Hepatocyte (in vitro differentiated cells): ENCODE data around the gene DDX10. TPM values are rescaled to one million over a fixed set of nuclear protein-coding genes. Genes with fewer than 3 reads are reported as not detected.
A peak's percentile ranks its signal among the peaks of the same experiment; 100 is the strongest.

Source experiments
- DNase-seq: peaks from one replicate; pipeline ENCODE4 v3.0.0-alpha.2; 2016; ENCODE audit warnings: low spot score
- H2AFZ ChIP-seq: fragments of 200-600 bp; sonication (generic); 2 replicates; pipeline ENCODE4 v1.6.0; 2016; ENCODE audit warnings: antibody characterized with exemption, mild to moderate bottlenecking
- H3K27ac ChIP-seq: fragments of 200-600 bp; sonication (generic); 2 replicates; pipeline ENCODE4 v1.5.1; 2016; ENCODE audit warnings: mild to moderate bottlenecking
- H3K27me3 ChIP-seq: fragments of 200-600 bp; sonication (generic); 2 replicates; pipeline ENCODE4 v1.6.1; 2016
- H3K36me3 ChIP-seq: fragments of 200-600 bp; sonication (generic); replicated peaks from 2 replicates; pipeline ENCODE4 v1.5.1; 2016; ENCODE audit warnings: low read depth; ENCODE audit not compliant: insufficient read depth
- H3K4me1 ChIP-seq: fragments of 200-600 bp; sonication (generic); 2 replicates; pipeline ENCODE4 v1.5.1; 2016; ENCODE audit warnings: mild to moderate bottlenecking, moderate library complexity; ENCODE audit not compliant: insufficient read depth
- H3K4me2 ChIP-seq: fragments of 200-600 bp; sonication (generic); 2 replicates; pipeline ENCODE4 v1.6.0; 2016
- H3K4me3 ChIP-seq: fragments of 200-600 bp; sonication (generic); 2 replicates; pipeline ENCODE4 v1.5.1; 2016; ENCODE audit warnings: mild to moderate bottlenecking
- H3K79me2 ChIP-seq: fragments of 200-600 bp; sonication (generic); 2 replicates; pipeline ENCODE4 v1.6.0; 2017; ENCODE audit warnings: mild to moderate bottlenecking
- H3K9me2 ChIP-seq: fragments of 200-600 bp; sonication (generic); replicated peaks from 2 replicates; pipeline ENCODE4 v1.6.0; 2017; ENCODE audit warnings: mild to moderate bottlenecking; ENCODE audit not compliant: insufficient read depth
- H3K9me3 ChIP-seq: fragments of 200-600 bp; sonication (generic); 2 replicates; pipeline ENCODE4 v1.5.1; 2016; ENCODE audit warnings: low read depth, mild to moderate bottlenecking
- H4K20me1 ChIP-seq: fragments of 200-600 bp; sonication (generic); 2 replicates; pipeline ENCODE4 v1.6.0; 2016; ENCODE audit warnings: mild to moderate bottlenecking; ENCODE audit not compliant: insufficient read depth, poor library complexity, severe bottlenecking
- EZH2 ChIP-seq: fragments of 200-600 bp; sonication (generic); IDR thresholded peaks from 2 replicates; pipeline ENCODE4 v1.6.1; 2016; ENCODE audit warnings: antibody characterized with exemption, mild to moderate bottlenecking, borderline replicate concordance
- EZH2phosphoT487 ChIP-seq: fragments of 200-600 bp; sonication (generic); IDR thresholded peaks from one replicate; pipeline ENCODE4 v1.6.1; 2018; ENCODE audit warnings: antibody characterized with exemption, mild to moderate bottlenecking, low read depth, moderate library complexity; ENCODE audit not compliant: unreplicated experiment, severe bottlenecking
- WGBS: methylation state at CpG from one replicate; pipeline ENCODE4 v1.1.6; 2016; ENCODE audit warnings: low lambda C conversion rate; ENCODE audit errors: missing lambda C conversion rate; 5-methylcytosine and 5-hydroxymethylcytosine counted together
- polyA plus RNA-seq: library from polyadenylated mRNA; unstranded; fragments of >200 nt; fragmentation: Nextera tagmentation; extraction: Ambion mirVana; gene quantifications from 2 replicates; pipeline ENCODE4 v1.2.1, GENCODE V29; 2016
- total RNA-seq: library from RNA; depleted of rRNA; stranded (reverse); fragments of >200 nt; gene quantifications from 2 replicates; pipeline ENCODE4 v1.2.3, GENCODE V29; 2014
- TF ChIP-seq, protein P1 (sequence below): fragments of 200-600 bp; sonication (generic); IDR thresholded peaks from 2 replicates; pipeline ENCODE4 v1.5.1; 2016; ENCODE audit warnings: antibody characterized with exemption, mild to moderate bottlenecking; ENCODE audit not compliant: poor library complexity

DDX10 gene
- total and polyA plus RNA-seq, 2 experiments from 2014 or later: 9.6 to 13.9 TPM

DNA sequence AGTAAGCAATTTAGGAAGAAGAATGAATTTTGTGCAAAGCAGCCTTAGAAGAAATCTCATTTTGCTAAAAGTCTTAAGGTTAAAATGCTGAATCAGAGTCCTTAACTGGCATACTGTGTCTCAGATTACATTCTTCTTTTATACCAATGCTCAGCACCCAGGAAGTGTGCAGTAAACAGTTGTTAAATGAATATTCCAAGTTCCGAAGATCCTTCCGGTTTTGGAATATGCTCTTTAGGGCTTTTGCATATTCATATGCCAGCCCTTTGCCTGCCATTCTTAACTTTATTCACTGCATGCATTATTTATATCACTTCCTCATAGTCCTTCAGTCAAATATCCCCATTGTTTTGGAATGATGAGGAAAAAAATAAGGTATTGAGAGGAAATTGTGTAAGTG is 242.0 kb downstream of the DDX10 start:
- Histone ChIP-seq H3K4me1 (peaks cover 8% of the 10 kb centered on the region), H3K36me3 (no peaks in the 10 kb centered on the region), H3K27me3 (no peaks in the 10 kb centered on the region), H3K79me2 (no peaks in the 10 kb centered on the region), H3K9me2 (no peaks in the 10 kb centered on the region), H3K4me2 (no peak overlapping the region), H3K9me3 (no peaks in the 10 kb centered on the region), H3K27ac (no peak overlapping the region), H3K4me3 (no peak overlapping the region), H4K20me1 (no peaks in the 10 kb centered on the region), H2AFZ (no peak overlapping the region)
- DNase-seq: no peak
- TF ChIP-seq, protein P1, sequence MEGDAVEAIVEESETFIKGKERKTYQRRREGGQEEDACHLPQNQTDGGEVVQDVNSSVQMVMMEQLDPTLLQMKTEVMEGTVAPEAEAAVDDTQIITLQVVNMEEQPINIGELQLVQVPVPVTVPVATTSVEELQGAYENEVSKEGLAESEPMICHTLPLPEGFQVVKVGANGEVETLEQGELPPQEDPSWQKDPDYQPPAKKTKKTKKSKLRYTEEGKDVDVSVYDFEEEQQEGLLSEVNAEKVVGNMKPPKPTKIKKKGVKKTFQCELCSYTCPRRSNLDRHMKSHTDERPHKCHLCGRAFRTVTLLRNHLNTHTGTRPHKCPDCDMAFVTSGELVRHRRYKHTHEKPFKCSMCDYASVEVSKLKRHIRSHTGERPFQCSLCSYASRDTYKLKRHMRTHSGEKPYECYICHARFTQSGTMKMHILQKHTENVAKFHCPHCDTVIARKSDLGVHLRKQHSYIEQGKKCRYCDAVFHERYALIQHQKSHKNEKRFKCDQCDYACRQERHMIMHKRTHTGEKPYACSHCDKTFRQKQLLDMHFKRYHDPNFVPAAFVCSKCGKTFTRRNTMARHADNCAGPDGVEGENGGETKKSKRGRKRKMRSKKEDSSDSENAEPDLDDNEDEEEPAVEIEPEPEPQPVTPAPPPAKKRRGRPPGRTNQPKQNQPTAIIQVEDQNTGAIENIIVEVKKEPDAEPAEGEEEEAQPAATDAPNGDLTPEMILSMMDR: no peak
- no peak for TF ChIP-seq EZH2
- TF ChIP-seq EZH2phosphoT487: no peak
- 79% methylated on average over 2 of the region's 2 CpGs for WGBS

DNA sequence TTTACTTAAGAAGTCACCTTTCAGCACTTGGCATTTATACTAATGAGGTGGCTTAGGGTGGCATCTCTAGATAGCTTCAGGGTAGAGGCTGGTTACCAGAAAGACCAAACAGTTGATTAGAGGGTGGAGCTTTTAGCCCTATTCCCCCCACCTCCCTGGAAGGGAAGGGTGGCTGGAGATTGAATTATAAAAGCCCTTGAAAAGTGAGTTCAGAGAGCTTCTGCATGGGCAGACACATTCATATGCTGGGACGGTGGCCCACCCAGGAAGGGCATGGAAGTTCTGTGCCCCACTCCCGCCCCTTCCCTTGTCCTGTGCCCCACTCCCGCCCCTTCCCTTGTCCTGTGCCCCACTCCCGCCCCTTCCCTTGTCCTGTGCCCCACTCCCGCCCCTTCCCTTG is 244.2 kb downstream of the DDX10 start:
- peaks cover 8% of the 10 kb centered on the region for H3K4me1 ChIP-seq
- no peaks in the 10 kb centered on the region for H3K27me3 ChIP-seq
- H3K79me2 ChIP-seq: no peaks in the 10 kb centered on the region
- no peak overlapping the region for H3K27ac ChIP-seq
- no peak overlapping the region for H2AFZ ChIP-seq
- H3K4me2 ChIP-seq: no peak overlapping the region
- H3K9me3 ChIP-seq: no peaks in the 10 kb centered on the region
- no peak overlapping the region for H3K4me3 ChIP-seq
- WGBS: 100% methylated on average over 1 of the region's 5 CpGs
- no peaks in the 10 kb centered on the region for H4K20me1 ChIP-seq
- no peak for TF ChIP-seq EZH2
- TF ChIP-seq, protein P1: no peak
- no peak for TF ChIP-seq EZH2phosphoT487
- H3K9me2 ChIP-seq: no peaks in the 10 kb centered on the region
- DNase-seq: no peak
- no peaks in the 10 kb centered on the region for H3K36me3 ChIP-seq

DNA sequence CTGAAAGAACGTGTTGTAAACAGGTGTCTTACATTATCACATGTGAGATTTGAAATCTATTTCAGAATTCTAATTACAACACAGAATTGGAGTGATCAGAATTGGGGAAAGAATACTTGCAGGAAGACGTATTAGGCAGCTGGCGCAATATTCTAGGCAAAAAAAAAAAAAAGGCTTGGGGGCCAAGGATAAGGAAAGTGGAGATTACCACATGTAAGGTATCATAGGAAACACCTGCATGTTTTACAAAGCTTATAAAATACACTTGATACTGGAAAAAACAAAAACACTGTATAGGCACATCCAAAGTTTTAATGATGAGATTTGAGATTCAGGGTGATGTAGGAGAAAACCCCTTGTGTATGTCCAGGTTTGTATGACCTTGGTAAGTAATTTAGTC is 245.1 kb downstream of the DDX10 start:
- H3K4me3 ChIP-seq: no peak overlapping the region
- no peak overlapping the region for H3K27ac ChIP-seq
- peaks cover 8% of the 10 kb centered on the region for H3K4me1 ChIP-seq
- no peaks in the 10 kb centered on the region for H3K36me3 ChIP-seq
- no peak overlapping the region for H3K4me2 ChIP-seq
- WGBS: 97% methylated on average over 3 of the region's 3 CpGs
- H3K79me2 ChIP-seq: no peaks in the 10 kb centered on the region
- no peak for DNase-seq
- no peak overlapping the region for H2AFZ ChIP-seq
- H4K20me1 ChIP-seq: no peaks in the 10 kb centered on the region
- H3K9me3 ChIP-seq: no peaks in the 10 kb centered on the region
- no peaks in the 10 kb centered on the region for H3K9me2 ChIP-seq
- no peaks in the 10 kb centered on the region for H3K27me3 ChIP-seq
- TF ChIP-seq, protein P1: no peak
- TF ChIP-seq EZH2phosphoT487 (no peak), EZH2 (no peak)

DNA sequence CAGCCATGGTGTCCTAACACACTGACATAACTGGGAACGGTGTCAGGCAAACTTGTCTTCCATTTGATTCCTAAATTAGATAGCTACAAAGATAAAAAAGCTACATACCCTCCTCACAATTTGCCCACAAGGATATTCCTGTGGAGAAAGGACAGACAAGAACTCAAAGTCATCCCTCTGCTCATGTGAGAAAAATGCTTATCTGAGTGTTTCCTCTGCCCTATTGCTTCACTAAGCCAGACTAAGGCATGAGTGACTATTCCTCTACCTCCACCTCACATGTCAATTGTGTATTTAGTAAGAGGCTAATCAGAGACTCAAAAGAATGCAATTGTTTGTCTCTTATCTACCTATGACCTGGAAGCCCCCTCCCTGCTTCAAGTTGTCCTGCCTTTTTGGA is 247.7 kb downstream of the DDX10 start:
- Histone ChIP-seq H3K36me3 (no peaks in the 10 kb centered on the region), H3K4me2 (no peak overlapping the region), H3K27ac (peak overlapping the region; percentile 39), H3K27me3 (no peaks in the 10 kb centered on the region), H4K20me1 (no peaks in the 10 kb centered on the region), H3K79me2 (no peaks in the 10 kb centered on the region), H2AFZ (no peak overlapping the region), H3K4me1 (peaks cover 8% of the 10 kb centered on the region), H3K9me3 (no peaks in the 10 kb centered on the region), H3K9me2 (no peaks in the 10 kb centered on the region), H3K4me3 (no peak overlapping the region)
- DNase-seq: peak; percentile 23
- 78% methylated on average over 1 of the region's 1 CpG for WGBS
- TF ChIP-seq, protein P1: no peak
- TF ChIP-seq EZH2 (no peak), EZH2phosphoT487 (no peak)
